ENCODE data around the gene SAAL1. TPM values are rescaled to one million over a fixed set of nuclear protein-coding genes. Genes with fewer than 3 reads are reported as not detected.

SAAL1 gene
- total RNA-seq, 2 donors from 2014 or later = 13.3 to 31.1 TPM

- Mint-ChIP-seq H3K36me3 (ENCODE audit: low read depth) (no peaks in the 10 kb centered on the region), H3K9me3 (no peaks in the 10 kb centered on the region), H3K4me1 (no peaks in the 10 kb centered on the region), H3K27me3 (no peaks in the 10 kb centered on the region), H3K27ac (no peak overlapping the region), H3K4me3 (no peak overlapping the region)
- ATAC-seq (replicated peaks) = no peak
Observed at GRCh38 chr11:18064450-18065054, 41.3 kb downstream of the SAAL1 start.

- no peaks in the 10 kb centered on the region for H3K36me3 Mint-ChIP-seq (ENCODE audit: low read depth)
- no peak overlapping the region for H3K4me3 Mint-ChIP-seq
- H3K4me1 Mint-ChIP-seq = no peaks in the 10 kb centered on the region
- H3K27ac Mint-ChIP-seq = no peak overlapping the region
- no peak for ATAC-seq (replicated peaks)
- H3K27me3 Mint-ChIP-seq = no peaks in the 10 kb centered on the region
- H3K9me3 Mint-ChIP-seq = no peaks in the 10 kb centered on the region
Observed at GRCh38 chr11:18063862-18064434, 41.9 kb downstream of the SAAL1 start.

GRCh38 chr11:18063125-18063524, 42.8 kb downstream of the SAAL1 start:
- H3K4me3 Mint-ChIP-seq = no peak overlapping the region
- H3K4me1 Mint-ChIP-seq = no peaks in the 10 kb centered on the region
- H3K27me3 Mint-ChIP-seq = no peaks in the 10 kb centered on the region
- H3K9me3 Mint-ChIP-seq = no peaks in the 10 kb centered on the region
- H3K27ac Mint-ChIP-seq = no peak overlapping the region
- no peaks in the 10 kb centered on the region for H3K36me3 Mint-ChIP-seq (ENCODE audit: low read depth)
- no peak for ATAC-seq (replicated peaks)

- Mint-ChIP-seq H3K27me3 (no peaks in the 10 kb centered on the region), H3K36me3 (ENCODE audit: low read depth) (no peaks in the 10 kb centered on the region), H3K4me3 (no peak overlapping the region), H3K27ac (no peak overlapping the region), H3K4me1 (no peaks in the 10 kb centered on the region), H3K9me3 (no peaks in the 10 kb centered on the region)
- ATAC-seq (replicated peaks) = no peak
Observed at GRCh38 chr11:18061351-18061750, 44.5 kb downstream of the SAAL1 start.

- no peak for ATAC-seq (replicated peaks)
- H3K36me3 Mint-ChIP-seq (ENCODE audit: low read depth) = no peaks in the 10 kb centered on the region
- H3K9me3 Mint-ChIP-seq = no peaks in the 10 kb centered on the region
- no peaks in the 10 kb centered on the region for H3K4me1 Mint-ChIP-seq
- no peaks in the 10 kb centered on the region for H3K27me3 Mint-ChIP-seq
- no peak overlapping the region for H3K4me3 Mint-ChIP-seq
- H3K27ac Mint-ChIP-seq = no peak overlapping the region
Observed at GRCh38 chr11:18056561-18057181, 49.2 kb downstream of the SAAL1 start.

GRCh38 chr11:18054511-18055103, 51.3 kb downstream of the SAAL1 start:
- Mint-ChIP-seq H3K27ac (no peak overlapping the region), H3K27me3 (no peaks in the 10 kb centered on the region), H3K4me1 (no peaks in the 10 kb centered on the region), H3K9me3 (no peaks in the 10 kb centered on the region), H3K4me3 (no peak overlapping the region), H3K36me3 (ENCODE audit: low read depth) (no peaks in the 10 kb centered on the region)
- ATAC-seq (replicated peaks) = no peak

- H3K27ac Mint-ChIP-seq = no peak overlapping the region
- H3K4me1 Mint-ChIP-seq = no peaks in the 10 kb centered on the region
- no peak for ATAC-seq (replicated peaks)
- no peak overlapping the region for H3K4me3 Mint-ChIP-seq
- H3K27me3 Mint-ChIP-seq = peaks cover 19% of the 10 kb centered on the region
- H3K36me3 Mint-ChIP-seq (ENCODE audit: low read depth) = no peaks in the 10 kb centered on the region
- no peaks in the 10 kb centered on the region for H3K9me3 Mint-ChIP-seq
Observed at GRCh38 chr11:18050848-18051247, 55.0 kb downstream of the SAAL1 start.

- H3K4me1 Mint-ChIP-seq = no peaks in the 10 kb centered on the region
- no peak for ATAC-seq (replicated peaks)
- H3K27ac Mint-ChIP-seq = no peak within 1 kb of the TSS
- H3K4me3 Mint-ChIP-seq = no peak within 1 kb of the TSS
- no peaks in the 10 kb centered on the region for H3K9me3 Mint-ChIP-seq
- peaks cover 41% of the 10 kb centered on the region for H3K27me3 Mint-ChIP-seq
- no peaks in the 10 kb centered on the region for H3K36me3 Mint-ChIP-seq (ENCODE audit: low read depth)
Observed at GRCh38 chr11:18046116-18046777, 59.6 kb downstream of the SAAL1 start, which contains the start of gene TPH1. Gene TPH1, minus strand, starts transcription at chr11:18046269. Its CDS starts 5,507 bp downstream, at chr11:18040762.

GRCh38 chr11:18036456-18036855, 69.4 kb downstream of the SAAL1 start:
- H3K9me3 Mint-ChIP-seq = no peaks in the 10 kb centered on the region
- no peak for ATAC-seq (replicated peaks)
- peaks cover 6% of the 10 kb centered on the region for H3K27me3 Mint-ChIP-seq
- H3K36me3 Mint-ChIP-seq (ENCODE audit: low read depth) = no peaks in the 10 kb centered on the region
- no peak overlapping the region for H3K27ac Mint-ChIP-seq
- no peak overlapping the region for H3K4me3 Mint-ChIP-seq
- H3K4me1 Mint-ChIP-seq = no peaks in the 10 kb centered on the region

Other genes with a start within 250 kb of the SAAL1 start
- 10 to 100 TPM; 47.9 to 76.0 TPM for gene SERGEF, start 93.0 kb downstream of the SAAL1 start, total RNA-seq
- under 1 TPM; 0.19 to 0.24 TPM for gene TPH1, start 59.8 kb downstream of the SAAL1 start, total RNA-seq
- gene MRGPRX3, start 26.5 kb upstream of the SAAL1 start, total RNA-seq = not detected
- gene MRGPRX4, start 66.8 kb upstream of the SAAL1 start, total RNA-seq = not detected
- not detected for gene SAA4, start 130.7 kb upstream of the SAAL1 start, total RNA-seq
- not detected for gene SAA2, start 142.6 kb upstream of the SAAL1 start, total RNA-seq
- gene SAA1, start 160.2 kb upstream of the SAAL1 start, total RNA-seq = not detected
- gene HPS5, start 216.1 kb upstream of the SAAL1 start, total RNA-seq = 10 to 100 TPM; 17.9 to 23.5 TPM
- 10 to 100 TPM; 48.9 to 54.2 TPM for gene GTF2H1, start 216.5 kb upstream of the SAAL1 start, total RNA-seq